LNCaP clone FGC (cell line): ENCODE results near the gene MOV10L1.

Source experiments
- DNase-seq: peaks from one replicate; pipeline ENCODE4 v3.0.0-alpha.2; 2011; ENCODE audit warnings: low read depth
- H3K4me3 ChIP-seq: 2 replicates; pipeline ENCODE4 v1.5.1; 2011; ENCODE audit warnings: mild to moderate bottlenecking, low read depth, low read length, control low read depth
- TF ChIP-seq, protein P1 (sequence below): IDR thresholded peaks from 2 replicates; pipeline ENCODE4 v1.5.1; 2012; ENCODE audit warnings: mild to moderate bottlenecking; ENCODE audit not compliant: control insufficient read depth, insufficient read depth; ENCODE audit errors: extremely low read depth

MOV10L1 gene

GRCh38 chr22:50119169-50119767 lies 29.5 kb downstream of the MOV10L1 start:
- H3K4me3 ChIP-seq: no peak overlapping the region
- no peak for DNase-seq
- TF ChIP-seq, protein P1, sequence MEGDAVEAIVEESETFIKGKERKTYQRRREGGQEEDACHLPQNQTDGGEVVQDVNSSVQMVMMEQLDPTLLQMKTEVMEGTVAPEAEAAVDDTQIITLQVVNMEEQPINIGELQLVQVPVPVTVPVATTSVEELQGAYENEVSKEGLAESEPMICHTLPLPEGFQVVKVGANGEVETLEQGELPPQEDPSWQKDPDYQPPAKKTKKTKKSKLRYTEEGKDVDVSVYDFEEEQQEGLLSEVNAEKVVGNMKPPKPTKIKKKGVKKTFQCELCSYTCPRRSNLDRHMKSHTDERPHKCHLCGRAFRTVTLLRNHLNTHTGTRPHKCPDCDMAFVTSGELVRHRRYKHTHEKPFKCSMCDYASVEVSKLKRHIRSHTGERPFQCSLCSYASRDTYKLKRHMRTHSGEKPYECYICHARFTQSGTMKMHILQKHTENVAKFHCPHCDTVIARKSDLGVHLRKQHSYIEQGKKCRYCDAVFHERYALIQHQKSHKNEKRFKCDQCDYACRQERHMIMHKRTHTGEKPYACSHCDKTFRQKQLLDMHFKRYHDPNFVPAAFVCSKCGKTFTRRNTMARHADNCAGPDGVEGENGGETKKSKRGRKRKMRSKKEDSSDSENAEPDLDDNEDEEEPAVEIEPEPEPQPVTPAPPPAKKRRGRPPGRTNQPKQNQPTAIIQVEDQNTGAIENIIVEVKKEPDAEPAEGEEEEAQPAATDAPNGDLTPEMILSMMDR: no peak

GRCh38 chr22:50119768-50120251 lies 30.0 kb downstream of the MOV10L1 start:
- no peak for DNase-seq
- TF ChIP-seq, protein P1: no peak
- H3K4me3 ChIP-seq: no peak overlapping the region

GRCh38 chr22:50121202-50121740 lies 31.5 kb downstream of the MOV10L1 start:
- TF ChIP-seq, protein P1: no peak
- no peak overlapping the region for H3K4me3 ChIP-seq
- no peak for DNase-seq

DNA sequence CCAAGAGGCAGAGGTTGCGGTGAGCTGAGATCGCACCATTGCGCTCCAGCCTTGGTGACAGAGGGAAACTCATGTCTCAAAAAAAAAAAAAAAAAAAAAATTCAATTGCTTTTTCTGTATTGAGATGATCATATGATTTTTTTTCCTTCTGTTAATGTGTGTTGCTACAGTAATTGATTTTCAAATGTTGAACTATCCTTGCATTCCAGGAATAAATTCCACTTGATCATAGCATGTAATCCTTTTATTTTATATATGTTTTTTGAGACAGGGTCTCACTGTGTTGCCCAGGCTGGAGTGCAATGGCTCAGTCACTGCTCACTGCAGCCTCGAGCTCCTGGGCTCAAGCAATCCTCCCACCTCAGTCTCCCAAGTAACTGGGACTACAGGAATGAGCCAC lies 33.3 kb downstream of the MOV10L1 start:
- H3K4me3 ChIP-seq: no peak overlapping the region
- DNase-seq: no peak
- TF ChIP-seq, protein P1: no peak

DNA sequence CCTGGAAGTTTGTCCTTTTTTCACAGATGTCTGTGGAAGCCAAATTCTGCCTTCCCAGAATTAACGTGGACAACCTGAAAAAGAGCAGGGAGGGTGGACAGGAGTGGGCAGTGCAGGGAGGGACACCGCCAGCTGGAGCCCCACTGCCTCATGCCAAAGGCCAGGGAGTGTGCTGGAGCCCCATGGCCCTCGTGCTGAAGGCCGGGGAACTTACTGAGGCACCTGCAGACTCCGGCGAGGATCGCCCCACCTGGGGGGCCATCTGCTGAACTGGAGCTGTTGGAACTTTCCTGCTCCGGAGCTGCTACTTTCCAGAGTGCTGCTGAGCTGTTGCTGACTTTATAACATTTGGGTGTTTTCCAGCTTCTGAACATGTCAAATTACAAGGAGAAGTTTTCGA lies 35.2 kb downstream of the MOV10L1 start:
- H3K4me3 ChIP-seq: no peak overlapping the region
- DNase-seq: no peak
- TF ChIP-seq, protein P1: no peak

GRCh38 chr22:50129121-50129736 lies 39.4 kb downstream of the MOV10L1 start:
- TF ChIP-seq, protein P1: no peak
- DNase-seq: peak; percentile 25
- no peak overlapping the region for H3K4me3 ChIP-seq

DNA sequence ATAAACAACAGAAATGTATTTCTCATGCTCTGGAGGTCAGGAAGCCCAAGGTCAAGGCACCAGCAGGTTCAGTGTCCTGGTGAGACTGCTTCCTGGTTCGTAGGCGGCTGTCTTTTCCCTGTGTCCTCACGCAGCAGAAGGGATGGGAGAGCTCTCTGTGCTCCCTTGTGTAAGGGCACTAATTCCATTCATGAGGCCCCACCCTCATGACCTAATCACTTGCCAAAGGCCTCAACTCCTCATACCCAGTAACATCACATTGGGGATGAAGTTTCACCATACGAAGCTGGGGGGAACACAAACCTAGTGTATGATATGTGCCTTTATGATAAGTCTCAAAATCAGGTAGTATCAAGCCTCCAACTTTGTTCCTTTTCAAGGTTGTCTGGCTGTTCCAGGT lies 42.1 kb downstream of the MOV10L1 start:
- H3K4me3 ChIP-seq: no peak overlapping the region
- no peak for DNase-seq
- TF ChIP-seq, protein P1: no peak
